ENCODE results near the gene ZNF134. TPM values are rescaled to one million over a fixed set of nuclear protein-coding genes. Genes with fewer than 3 reads are reported as not detected.

Gene ZNF134
- 18.3 and 18.9 TPM in 2 replicates for total RNA-seq

DNA sequence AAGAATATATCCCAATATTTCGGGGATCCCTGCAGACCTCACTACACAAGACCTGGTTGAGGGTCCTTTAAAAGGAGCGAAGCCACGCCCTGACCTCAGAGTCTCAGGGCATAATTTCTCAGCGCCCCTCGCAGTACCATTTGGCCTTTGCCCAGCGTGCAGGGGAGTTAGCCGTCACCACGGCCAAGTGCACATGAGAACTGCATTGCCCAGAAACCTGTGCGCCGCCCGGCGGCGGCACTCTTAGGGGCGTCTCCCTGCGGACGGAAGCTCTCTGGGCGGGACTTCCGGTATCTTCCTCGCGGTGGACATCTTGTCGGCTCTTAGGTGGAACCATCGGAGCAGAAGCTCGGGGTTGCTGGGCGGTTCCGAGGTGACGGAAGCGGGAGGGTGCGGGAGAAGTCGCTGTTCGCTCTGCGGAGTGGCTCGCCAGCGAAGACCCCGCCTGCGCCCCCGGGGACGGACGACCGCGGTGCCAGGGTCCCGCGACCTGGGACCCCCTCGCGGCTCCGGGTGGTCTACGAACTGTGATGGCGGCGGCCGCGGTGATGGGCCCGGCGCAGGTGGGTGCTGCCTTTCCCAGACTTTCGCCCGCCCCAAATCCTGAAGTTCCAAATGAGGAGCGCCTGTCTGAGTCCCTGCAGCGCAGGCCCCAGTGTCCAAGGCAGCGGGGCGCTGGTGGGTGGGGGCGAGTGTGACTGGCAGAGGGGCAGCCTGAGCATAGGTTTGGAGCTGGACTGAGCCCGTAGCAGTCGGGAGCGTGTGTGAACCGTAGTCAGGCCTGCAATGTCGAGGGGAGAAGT is at the start of gene ZNF134:
Gene ZNF134 (plus strand): TSS at position 302 of the 803 bp plus-strand sequence. CDS start 5,227 bp downstream, outside the sequence.

DNA sequence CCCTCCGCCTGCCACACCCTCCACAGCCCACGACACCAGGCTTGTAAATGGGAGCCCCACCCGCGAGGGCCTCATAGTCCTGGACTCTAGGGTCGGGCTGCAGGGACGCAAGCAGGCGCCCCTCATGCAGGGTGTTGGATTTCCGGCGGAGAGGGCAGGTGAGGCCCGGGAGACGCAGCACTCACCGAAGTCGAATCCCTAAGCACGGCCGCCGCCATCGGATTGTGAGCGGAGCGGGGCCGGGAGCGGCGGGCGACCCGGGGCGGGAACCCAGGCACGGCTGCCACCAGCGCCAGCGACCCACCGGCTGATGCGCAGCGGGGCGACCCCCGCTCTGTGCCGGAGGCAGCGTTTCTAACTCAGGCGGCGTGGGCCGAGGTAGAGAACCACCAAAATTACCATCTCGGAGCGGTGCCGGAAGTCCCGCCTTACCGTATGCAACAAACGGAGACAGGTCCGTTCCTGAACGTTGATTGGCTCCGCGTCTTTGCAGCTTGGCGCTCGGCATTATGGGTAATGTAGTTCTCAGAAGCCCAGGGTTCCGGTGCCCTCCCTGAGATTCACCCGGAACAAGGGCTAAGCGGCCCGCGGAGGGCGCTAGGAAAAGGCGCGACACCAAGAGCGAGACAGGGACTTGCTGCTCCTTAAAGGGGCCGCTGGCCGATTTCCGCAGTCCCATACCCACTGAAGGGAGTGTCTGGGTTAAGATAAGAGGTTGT is 35.4 kb upstream of the ZNF134 start, which contains the start of gene ZNF416:
Gene ZNF416 (minus strand): TSS at position 425 of the 719 bp plus-strand sequence. CDS start 207 bp downstream, at position 218.

DNA sequence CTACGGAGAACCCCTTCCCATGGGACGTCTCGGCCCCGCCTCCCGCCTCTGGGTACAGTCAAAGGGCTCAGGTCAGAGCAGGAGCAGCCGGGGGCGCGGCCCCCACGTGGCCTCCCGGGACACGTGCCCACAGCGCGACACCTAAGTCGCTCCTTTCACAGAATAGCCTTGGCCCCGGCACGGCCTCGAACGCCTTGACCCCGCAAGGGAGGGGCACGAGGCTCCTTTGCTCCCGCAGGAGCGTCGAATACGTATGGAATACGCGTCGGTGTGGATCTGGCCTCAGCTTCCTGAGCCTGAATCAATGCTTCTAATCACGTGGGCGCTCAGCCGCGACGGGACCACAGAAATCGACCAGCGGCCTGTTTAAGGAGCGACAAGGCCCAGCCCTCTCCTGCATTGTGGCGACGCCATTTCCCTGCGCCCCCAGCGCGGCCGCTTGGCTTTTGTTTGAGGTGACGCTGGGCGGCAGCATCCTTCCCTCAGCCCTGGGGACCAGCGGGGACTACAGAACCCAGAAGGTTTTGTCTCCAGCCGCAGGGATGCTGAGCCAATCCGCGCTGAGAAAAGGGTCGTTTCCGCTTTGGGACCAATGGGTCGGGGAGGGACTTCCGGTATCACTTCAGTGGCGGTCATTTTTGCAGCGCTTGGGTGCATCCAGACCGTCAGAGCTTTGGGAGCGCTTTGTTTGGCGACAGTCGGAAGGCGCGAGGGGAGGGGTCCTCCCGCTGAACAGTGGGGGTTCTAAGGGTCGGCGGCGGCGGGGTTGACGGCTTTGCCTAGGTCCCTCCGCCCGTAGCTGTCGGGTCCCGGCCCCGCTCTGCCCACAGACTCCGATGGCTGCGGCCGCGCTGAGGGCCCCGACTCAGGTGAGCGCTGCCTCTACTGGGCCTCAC is 30.3 kb upstream of the ZNF134 start, which contains the start of gene ZIK1:
Gene ZIK1 (plus strand): TSS at position 625 of the 896 bp plus-strand sequence. CDS start 212 bp downstream, at position 837.

DNA sequence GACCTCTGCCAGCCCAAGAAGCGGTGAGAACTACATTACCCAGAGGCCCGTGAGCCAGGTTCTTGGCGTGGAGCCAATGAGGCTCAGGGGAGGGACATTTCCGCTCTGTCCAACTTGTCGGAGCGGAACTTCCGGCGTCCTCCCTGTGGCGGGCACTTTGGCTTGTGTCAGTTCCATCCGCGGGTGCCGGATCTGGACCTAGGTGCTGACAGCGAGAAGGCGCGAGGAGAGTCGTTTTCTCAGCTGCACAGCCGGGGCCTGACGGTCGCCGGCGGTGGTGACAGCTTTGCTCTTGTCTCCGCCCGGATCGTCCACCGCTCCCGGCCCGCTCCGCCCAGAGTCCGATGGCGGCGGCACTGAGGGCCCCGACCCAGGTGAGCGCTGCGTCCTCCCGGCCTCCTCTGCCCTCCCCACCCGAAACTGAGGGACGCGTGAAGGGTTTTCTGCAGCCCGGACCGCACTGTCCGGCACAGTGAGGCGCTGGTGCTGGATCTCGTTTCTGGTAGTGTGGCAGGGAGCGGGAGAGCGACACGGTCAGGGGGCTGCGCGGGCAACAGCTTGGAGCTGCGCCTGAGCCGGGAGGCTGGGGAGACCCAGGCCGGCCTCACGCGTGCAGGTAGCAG is 14.2 kb upstream of the ZNF134 start, which contains the start of gene ZNF530:
Gene ZNF530 (plus strand): TSS at position 125 of the 623 bp plus-strand sequence. CDS start 4,461 bp downstream, outside the sequence.

DNA sequence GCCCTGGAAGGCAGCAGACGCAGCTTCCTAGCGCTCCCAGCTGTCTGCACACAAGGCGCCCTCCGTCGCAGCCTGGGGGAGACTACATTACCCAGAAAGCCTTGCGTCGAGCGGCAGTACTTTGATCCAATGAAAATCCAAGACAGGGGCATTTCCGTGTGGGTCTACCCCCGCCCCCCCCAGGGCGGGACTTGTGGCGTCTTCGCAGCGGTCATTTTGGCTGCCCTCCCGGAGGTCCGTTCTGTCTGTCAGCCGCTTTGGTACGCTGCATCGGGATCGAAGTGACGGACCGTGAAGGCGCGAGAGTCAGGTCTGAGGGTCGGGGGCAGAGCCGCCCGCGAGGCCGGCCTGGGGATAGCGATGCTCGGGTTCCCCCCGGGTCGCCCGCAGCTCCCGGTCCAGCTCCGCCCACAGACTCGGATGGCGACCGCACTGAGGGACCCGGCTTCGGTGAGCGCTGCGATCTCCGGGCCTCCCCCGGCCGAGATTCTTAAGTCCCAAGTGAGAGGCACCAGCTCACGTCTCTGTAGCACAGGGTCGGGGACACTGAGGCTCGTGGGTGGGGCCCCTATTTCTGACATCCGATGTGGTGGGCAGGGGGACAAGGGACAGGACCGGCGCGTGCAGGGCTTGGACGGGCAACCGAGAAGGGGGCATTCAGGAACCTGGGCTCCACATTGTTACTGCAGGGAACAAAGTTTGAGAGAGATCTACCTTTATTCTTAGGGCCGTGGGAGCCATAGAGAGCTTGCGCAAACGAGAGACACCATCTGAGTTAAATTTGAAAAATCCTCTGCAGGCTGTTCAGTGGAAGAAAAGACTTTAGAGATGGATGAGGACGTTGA is 19.2 kb downstream of the ZNF134 start, which contains the start of gene ZNF211:
Gene ZNF211 (plus strand): TSS at position 182 of the 845 bp plus-strand sequence. CDS start 179 bp downstream, at position 361.

DNA sequence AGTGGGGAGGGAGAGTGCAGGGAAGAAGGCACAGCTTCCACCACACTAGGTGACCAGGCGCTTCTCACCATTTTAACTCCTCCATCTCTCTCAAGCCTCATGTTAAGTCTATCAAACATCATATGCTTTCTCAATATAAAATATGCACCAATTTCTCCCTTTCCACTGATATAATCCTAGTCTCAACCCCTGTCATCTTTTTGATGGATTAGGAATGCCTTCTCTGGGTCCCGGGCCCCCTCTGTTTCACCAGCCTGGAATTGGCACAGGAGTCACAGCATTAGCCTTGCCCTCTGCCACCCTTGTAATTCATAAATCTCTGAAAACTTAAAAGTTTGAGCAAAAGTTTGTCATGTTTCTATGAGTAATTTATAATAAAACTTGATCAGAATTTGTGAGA is 54.6 kb downstream of the ZNF134 start, which contains the start of gene ZSCAN4:
Gene ZSCAN4 (plus strand): TSS at position 301 of the 400 bp plus-strand sequence. CDS start 7,211 bp downstream, outside the sequence.

Other genes with a start within 250 kb of the ZNF134 start
- gene ZNF548, start 224.4 kb upstream of the ZNF134 start, total RNA-seq, result 24.7 and 25.1 TPM in 2 replicates
- gene ZNF17, start 203.1 kb upstream of the ZNF134 start, total RNA-seq, result 11.7 and 12.3 TPM in 2 replicates
- gene ZNF749, start 178.9 kb upstream of the ZNF134 start, total RNA-seq, result 7.6 and 12.2 TPM in 2 replicates
- 0.79 and 0.99 TPM in 2 replicates for gene VN1R1, start 157.1 kb upstream of the ZNF134 start, total RNA-seq
- gene ZNF772, start 136.7 kb upstream of the ZNF134 start, total RNA-seq, result 27.3 and 31.0 TPM in 2 replicates
- 12.9 and 13.5 TPM in 2 replicates for gene ZNF419, start 126.5 kb upstream of the ZNF134 start, total RNA-seq
- gene ZNF773, start 114.3 kb upstream of the ZNF134 start, total RNA-seq, result 14.1 and 16.5 TPM in 2 replicates
- gene ZNF549, start 86.9 kb upstream of the ZNF134 start, total RNA-seq, result 5.8 and 6.2 TPM in 2 replicates
- gene ZNF550, start 54.4 kb upstream of the ZNF134 start, total RNA-seq, result 6.9 and 9.1 TPM in 2 replicates
- 5.2 and 6.1 TPM in 2 replicates for gene ZNF416, start 35.3 kb upstream of the ZNF134 start, total RNA-seq
- 7.6 and 12.0 TPM in 2 replicates for gene ZIK1, start 30.1 kb upstream of the ZNF134 start, total RNA-seq
- 3.6 and 4.2 TPM in 2 replicates for gene ZNF530, start 14.4 kb upstream of the ZNF134 start, total RNA-seq
- 10.2 and 11.8 TPM in 2 replicates for gene ZNF211, start 18.9 kb downstream of the ZNF134 start, total RNA-seq
- gene ZSCAN4, start 54.7 kb downstream of the ZNF134 start, total RNA-seq, result not detected in 2 replicates
- 4.8 and 8.2 TPM in 2 replicates for gene ZNF551, start 67.7 kb downstream of the ZNF134 start, total RNA-seq
- gene ZNF154, start 95.0 kb downstream of the ZNF134 start, total RNA-seq, result 5.4 and 7.1 TPM in 2 replicates
- 11.9 and 13.2 TPM in 2 replicates for gene ZNF671, start 113.4 kb downstream of the ZNF134 start, total RNA-seq
- 14.5 and 15.6 TPM in 2 replicates for gene ZNF776, start 132.6 kb downstream of the ZNF134 start, total RNA-seq
- gene ZNF586, start 155.4 kb downstream of the ZNF134 start, total RNA-seq, result 13.9 and 16.2 TPM in 2 replicates
- gene ZNF552, start 200.7 kb downstream of the ZNF134 start, total RNA-seq, result 3.2 and 4.7 TPM in 2 replicates
- gene ZNF587B, start 216.1 kb downstream of the ZNF134 start, total RNA-seq, result 20.8 and 22.9 TPM in 2 replicates
- gene ZNF587, start 235.6 kb downstream of the ZNF134 start, total RNA-seq, result 19.3 and 20.5 TPM in 2 replicates

Data from aortic smooth muscle cell (primary cell).